GM12878 (cell line): ENCODE data around the gene RADIL. TPM values are rescaled to one million over a fixed set of nuclear protein-coding genes. Genes with fewer than 3 reads are reported as not detected.

Experiments
- ATAC-seq: fragments of 200-7000 bp; cut with Tn5 transposase; 3 replicates; pipeline ENCODE4 v1.9.1; 2020; ENCODE audit warnings: mild to moderate bottlenecking, moderate library complexity
- BruUV-seq: library from RNA; stranded (reverse); fragments of 400-500 nt; replicated peaks from 2 replicates; lab custom pipeline; 2021; lab: Mats Ljungman, UMichigan
- CTCF ChIA-PET: fragments of 300-600 bp; sonication (Branson Sonifier 250); formaldehyde crosslinking; extraction: SDS; loops from one replicate; lab custom pipeline; 2021; ENCODE audit warnings: inconsistent platforms; lab: Yijun Ruan, JAX
- POLR2A ChIA-PET: fragments of 350-600 bp; formaldehyde crosslinking; extraction: SDS; loops from one replicate; lab custom pipeline; 2021; ENCODE audit warnings: inconsistent platforms; lab: Charles Lee
- RAD21 ChIA-PET: fragments of 300-600 bp; sonication (Branson Sonifier 250); formaldehyde crosslinking; loops from one replicate; lab custom pipeline; 2023; ENCODE audit warnings: antibody characterized with exemption; ENCODE audit not compliant: unreplicated experiment; lab: Charles Lee
- SMC1A ChIA-PET: fragments of 300-600 bp; sonication (Branson Sonifier 250); formaldehyde crosslinking; loops from one replicate; lab custom pipeline; 2023; ENCODE audit not compliant: unreplicated experiment, uncharacterized antibody; lab: Charles Lee
- DNase-seq: peaks from one replicate; pipeline ENCODE4 v3.0.0-alpha.2; 2011; ENCODE audit warnings: low read depth, low spot score
- FAIRE-seq: peaks from 3 replicates; lab custom pipeline; 2011; peaks lifted over from hg19 to GRCh38; lab: Jason Lieb, UNC
- H2AFZ ChIP-seq: 2 replicates; pipeline ENCODE4 v1.6.0; 2011; ENCODE audit warnings: low read depth, low read length, control low read depth; ENCODE audit not compliant: control insufficient read depth
- H3K27ac ChIP-seq: 2 replicates; pipeline ENCODE4 v1.5.1; 2011; ENCODE audit warnings: control low read depth; ENCODE audit not compliant: control insufficient read depth, insufficient read depth
- H3K27me3 ChIP-seq, 2 experiments: replicated peaks in 1 of 2; 2 replicates each; pipeline versions ENCODE4 v1.6.0 to v1.6.1; 2011; ENCODE audit warnings: low read length in 1 of 2; ENCODE audit not compliant: control insufficient read depth in 2 of 2, insufficient read depth in 2 of 2
- H3K36me3 ChIP-seq, 2 experiments: 2 replicates each; pipeline ENCODE4 v1.5.1; 2011; ENCODE audit warnings: low read length in 1 of 2; ENCODE audit not compliant: control insufficient read depth in 2 of 2, insufficient read depth in 2 of 2
- H3K4me1 ChIP-seq: 2 replicates; pipeline ENCODE4 v1.6.1; 2011; ENCODE audit warnings: mild to moderate bottlenecking, low read length, moderate library complexity, mixed read lengths; ENCODE audit not compliant: control insufficient read depth, insufficient read depth
- H3K4me2 ChIP-seq: 2 replicates; pipeline ENCODE4 v1.6.0; 2011; ENCODE audit warnings: control low read depth; ENCODE audit not compliant: control insufficient read depth, insufficient read depth
- H3K4me3 ChIP-seq: fragments of 200-600 bp; sonication (generic); 2 replicates; pipeline ENCODE4 v1.5.1; 2016
- H3K79me2 ChIP-seq: 2 replicates; pipeline ENCODE4 v1.6.0; 2011; ENCODE audit warnings: low read length; ENCODE audit not compliant: control insufficient read depth, insufficient read depth
- H3K9ac ChIP-seq: 2 replicates; pipeline ENCODE4 v1.8.0; 2011; ENCODE audit warnings: low read length, control low read depth, mixed read lengths; ENCODE audit not compliant: control insufficient read depth, insufficient read depth
- H3K9me3 ChIP-seq: replicated peaks from 3 replicates; pipeline ENCODE4 v1.5.1; 2011; ENCODE audit warnings: mild to moderate bottlenecking, low read length; ENCODE audit not compliant: control insufficient read depth, insufficient read depth
- H4K20me1 ChIP-seq: 2 replicates; pipeline ENCODE4 v1.6.0; 2011; ENCODE audit not compliant: control insufficient read depth, insufficient read depth
- ATF7 ChIP-seq: fragments of 450-650 bp; IDR thresholded peaks from 2 replicates; pipeline ENCODE4 v1.6.1; 2016; ENCODE audit warnings: low read depth, mild to moderate bottlenecking
- BCL11A ChIP-seq: IDR thresholded peaks from 2 replicates; pipeline ENCODE4 v1.6.1; 2011; ENCODE audit warnings: low read depth, low read length
- BRCA1 ChIP-seq: IDR thresholded peaks from 2 replicates; pipeline ENCODE4 v1.6.1; 2011; ENCODE audit warnings: low read depth, low read length, improper control_type of control experiment
- FOS ChIP-seq: IDR thresholded peaks from 3 replicates; pipeline ENCODE4 v1.6.1; 2011; ENCODE audit warnings: borderline replicate concordance; ENCODE audit not compliant: insufficient read length; ENCODE audit errors: extremely low read depth
- GABPA ChIP-seq: IDR thresholded peaks from 2 replicates; pipeline ENCODE4 v1.6.1; 2014; ENCODE audit warnings: antibody characterized with exemption, low read depth, mild to moderate bottlenecking, inconsistent platforms
- HCFC1 ChIP-seq: fragments of 150-350 bp; IDR thresholded peaks from 2 replicates; pipeline ENCODE4 v1.6.1; 2014; ENCODE audit warnings: low read length
- IKZF2 ChIP-seq, 2 experiments: fragments of 450-650 bp; IDR thresholded peaks; 2 replicates each; pipeline ENCODE4 v1.6.1; 2017; ENCODE audit warnings: mild to moderate bottlenecking in 2 of 2, moderate library complexity in 2 of 2
- JUND ChIP-seq: IDR thresholded peaks from 2 replicates; pipeline ENCODE4 v1.6.1; 2012; ENCODE audit warnings: low read depth, mild to moderate bottlenecking, low read length, improper control_type of control experiment, moderate library complexity
- MYB ChIP-seq: fragments of 150-350 bp; IDR thresholded peaks from 2 replicates; pipeline ENCODE4 v1.6.1; 2014; ENCODE audit warnings: mild to moderate bottlenecking, low read depth, low read length, borderline replicate concordance
- RBBP5 ChIP-seq: fragments of 200-600 bp; sonication (generic); conservative IDR thresholded peaks from 2 replicates; pipeline ENCODE4 v1.6.1; 2016
- STAT1 ChIP-seq: fragments of 450-650 bp; conservative IDR thresholded peaks from 2 replicates; pipeline ENCODE4 v1.6.1; 2014; ENCODE audit warnings: antibody characterized with exemption, mild to moderate bottlenecking
- SUPT20H ChIP-seq: IDR thresholded peaks from 2 replicates; pipeline ENCODE4 v1.6.1; 2011; ENCODE audit warnings: low read depth, mild to moderate bottlenecking, low read length, moderate library complexity, borderline replicate concordance; ENCODE audit not compliant: control insufficient read depth
- TBL1XR1 ChIP-seq: IDR thresholded peaks from 2 replicates; pipeline ENCODE4 v1.6.1; 2012; ENCODE audit warnings: low read depth, low read length, improper control_type of control experiment
- YY1 ChIP-seq: IDR thresholded peaks from 2 replicates; pipeline ENCODE4 v1.6.1; 2011; ENCODE audit warnings: low read depth, mild to moderate bottlenecking, low read length
- WGBS: methylation state at CpG from one replicate; pipeline ENCODE4 v1.1.6; 2016; ENCODE audit warnings: low lambda C conversion rate; ENCODE audit not compliant: insufficient replicate concordance, insufficient coverage; ENCODE audit errors: missing lambda C conversion rate; 5-methylcytosine and 5-hydroxymethylcytosine counted together
- in situ Hi-C: fragments of 300-500 bp; cut with MboI; formaldehyde crosslinking; loops from 9 replicates; pipeline ENCODE4 v1.14.3; 2018; ENCODE audit warnings: mixed read lengths
- intact Hi-C: fragments of 100-400 bp; cut with micrococcal nuclease; formaldehyde crosslinking; loops from one replicate; pipeline ENCODE4 v1.14.2; 2022; ENCODE audit not compliant: unreplicated experiment
- polyA plus RNA-seq, 11 experiments: library from polyadenylated mRNA; depleted of rRNA in 4 of 11; unstranded in 6 of 11; stranded (reverse) in 5 of 11; fragments of >200 nt; fragmentation: Nextera tagmentation in 4 of 11; fragmentation: Illumina TruSeq in 1 of 11; extraction: Ambion mirVana in 4 of 11; extraction: Trizol in 1 of 11; gene quantifications; 1 replicate in 1 of 11; 2 replicates in 10 of 11; pipeline versions ENCODE4 v1.2.1 to v1.2.3, GENCODE V29; 2011 to 2016; ENCODE audit warnings: inconsistent platforms in 2 of 11, missing spikeins in 2 of 11, low read depth in 1 of 11
- total RNA-seq, 4 experiments: library from RNA; depleted of rRNA in 3 of 4; stranded (reverse); fragments of >200 nt in 3 of 4; fragmentation: Illumina TruSeq in 1 of 4; extraction: Trizol in 1 of 4; gene quantifications; 2 replicates each; pipeline versions ENCODE4 v1.2.1 to v1.2.3, GENCODE V29; 2013 to 2021
- TF ChIP-seq, protein P1 (sequence below): fragments of 450-650 bp; IDR thresholded peaks from 2 replicates; pipeline ENCODE4 v1.6.1; 2016; ENCODE audit warnings: mild to moderate bottlenecking, moderate library complexity, borderline replicate concordance

The RADIL gene
- total and polyA plus RNA-seq, 10 of the 15 experiments (the other 5 are each of a cell fraction or from before 2014, with no cell fraction given): 0.05 to 0.06 TPM; not detected in 8

DNA sequence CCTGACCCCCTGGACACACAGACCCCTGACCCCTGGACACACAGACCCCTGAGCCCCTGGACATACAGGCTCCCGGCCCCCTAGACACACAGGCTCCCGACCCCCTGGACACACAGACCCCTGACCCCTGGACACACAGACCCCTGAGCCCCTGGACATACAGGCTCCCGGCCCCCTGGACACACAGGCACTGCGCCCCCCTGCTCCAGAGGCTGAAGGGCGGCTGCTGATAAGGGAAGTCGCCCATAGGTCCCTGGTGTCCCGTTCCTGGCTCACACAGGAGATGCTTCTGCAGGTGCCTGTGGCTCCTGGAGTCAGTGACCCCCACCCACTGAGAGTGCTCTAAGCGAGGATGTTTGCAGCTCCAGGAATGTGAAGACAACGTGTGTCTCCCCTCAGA lies 111.8 kb downstream of the RADIL start:
- no peak for DNase-seq
- no peak for FAIRE-seq
- ChIA-PET SMC1A (no interaction called here), CTCF (no interaction called here), POLR2A (no interaction called here), RAD21 (no interaction called here)
- H3K4me2 ChIP-seq: no peak overlapping the region
- in situ Hi-C loops: no loop called here
- no peak overlapping the region for H3K27ac ChIP-seq
- no peak overlapping the region for H3K9ac ChIP-seq
- no peak for ATAC-seq
- no peaks in the 10 kb centered on the region for H3K9me3 ChIP-seq
- H3K4me1 ChIP-seq: peaks cover 8% of the 10 kb centered on the region
- no peaks in the 10 kb centered on the region for H3K27me3 ChIP-seq
- WGBS: 82% methylated on average over 8 of the region's 9 CpGs
- H3K4me3 ChIP-seq: no peak overlapping the region
- H3K79me2 ChIP-seq: peaks cover 22% of the 10 kb centered on the region
- H4K20me1 ChIP-seq: no peaks in the 10 kb centered on the region
- H3K36me3 ChIP-seq: 0 out of 4 replicates have a peak, but pooled peaks cover 0 to 3% of the 10 kb centered on the region in 2 experiments
- no peak for TF ChIP-seq IKZF2 (IDR thresholded peaks at IDR 0.05)
- no peak for TF ChIP-seq RBBP5
- no peak for TF ChIP-seq SUPT20H
- TF ChIP-seq, protein P1, sequence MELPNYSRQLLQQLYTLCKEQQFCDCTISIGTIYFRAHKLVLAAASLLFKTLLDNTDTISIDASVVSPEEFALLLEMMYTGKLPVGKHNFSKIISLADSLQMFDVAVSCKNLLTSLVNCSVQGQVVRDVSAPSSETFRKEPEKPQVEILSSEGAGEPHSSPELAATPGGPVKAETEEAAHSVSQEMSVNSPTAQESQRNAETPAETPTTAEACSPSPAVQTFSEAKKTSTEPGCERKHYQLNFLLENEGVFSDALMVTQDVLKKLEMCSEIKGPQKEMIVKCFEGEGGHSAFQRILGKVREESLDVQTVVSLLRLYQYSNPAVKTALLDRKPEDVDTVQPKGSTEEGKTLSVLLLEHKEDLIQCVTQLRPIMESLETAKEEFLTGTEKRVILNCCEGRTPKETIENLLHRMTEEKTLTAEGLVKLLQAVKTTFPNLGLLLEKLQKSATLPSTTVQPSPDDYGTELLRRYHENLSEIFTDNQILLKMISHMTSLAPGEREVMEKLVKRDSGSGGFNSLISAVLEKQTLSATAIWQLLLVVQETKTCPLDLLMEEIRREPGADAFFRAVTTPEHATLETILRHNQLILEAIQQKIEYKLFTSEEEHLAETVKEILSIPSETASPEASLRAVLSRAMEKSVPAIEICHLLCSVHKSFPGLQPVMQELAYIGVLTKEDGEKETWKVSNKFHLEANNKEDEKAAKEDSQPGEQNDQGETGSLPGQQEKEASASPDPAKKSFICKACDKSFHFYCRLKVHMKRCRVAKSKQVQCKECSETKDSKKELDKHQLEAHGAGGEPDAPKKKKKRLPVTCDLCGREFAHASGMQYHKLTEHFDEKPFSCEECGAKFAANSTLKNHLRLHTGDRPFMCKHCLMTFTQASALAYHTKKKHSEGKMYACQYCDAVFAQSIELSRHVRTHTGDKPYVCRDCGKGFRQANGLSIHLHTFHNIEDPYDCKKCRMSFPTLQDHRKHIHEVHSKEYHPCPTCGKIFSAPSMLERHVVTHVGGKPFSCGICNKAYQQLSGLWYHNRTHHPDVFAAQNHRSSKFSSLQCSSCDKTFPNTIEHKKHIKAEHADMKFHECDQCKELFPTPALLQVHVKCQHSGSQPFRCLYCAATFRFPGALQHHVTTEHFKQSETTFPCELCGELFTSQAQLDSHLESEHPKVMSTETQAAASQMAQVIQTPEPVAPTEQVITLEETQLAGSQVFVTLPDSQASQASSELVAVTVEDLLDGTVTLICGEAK: no peak
- TF ChIP-seq YY1: no peak
- no peak for TF ChIP-seq BCL11A
- no peak for TF ChIP-seq STAT1
- no peak for TF ChIP-seq FOS
- no peak for TF ChIP-seq GABPA
- TF ChIP-seq BRCA1: no peak
- TF ChIP-seq MYB: no peak
- no peak for TF ChIP-seq HCFC1
- no peak for TF ChIP-seq ATF7
- TF ChIP-seq TBL1XR1: no peak
- TF ChIP-seq JUND: no peak
- TF ChIP-seq, all 136 proteins: peak for 0
- no peak overlapping the region for H2AFZ ChIP-seq
- intact Hi-C loops: no loop called here
- BruUV-seq: no TSS peak
